GM12878 (cell line): ENCODE results near the gene SEC11C. TPM values are rescaled to one million over a fixed set of nuclear protein-coding genes. Genes with fewer than 3 reads are reported as not detected.

ENCODE experiments used
- ATAC-seq: fragments of 200-7000 bp; cut with Tn5 transposase; 3 replicates; pipeline ENCODE4 v1.9.1; 2020; ENCODE audit warnings: mild to moderate bottlenecking, moderate library complexity
- BruUV-seq: library from RNA; stranded (reverse); fragments of 400-500 nt; replicated peaks from 2 replicates; lab custom pipeline; 2021; lab: Mats Ljungman, UMichigan
- CTCF ChIA-PET: fragments of 300-600 bp; sonication (Branson Sonifier 250); formaldehyde crosslinking; extraction: SDS; loops from one replicate; lab custom pipeline; 2021; ENCODE audit warnings: inconsistent platforms; lab: Yijun Ruan, JAX
- POLR2A ChIA-PET: fragments of 350-600 bp; formaldehyde crosslinking; extraction: SDS; loops from one replicate; lab custom pipeline; 2021; ENCODE audit warnings: inconsistent platforms; lab: Charles Lee
- RAD21 ChIA-PET: fragments of 300-600 bp; sonication (Branson Sonifier 250); formaldehyde crosslinking; loops from one replicate; lab custom pipeline; 2023; ENCODE audit warnings: antibody characterized with exemption; ENCODE audit not compliant: unreplicated experiment; lab: Charles Lee
- SMC1A ChIA-PET: fragments of 300-600 bp; sonication (Branson Sonifier 250); formaldehyde crosslinking; loops from one replicate; lab custom pipeline; 2023; ENCODE audit not compliant: unreplicated experiment, uncharacterized antibody; lab: Charles Lee
- DNase-seq: peaks from one replicate; pipeline ENCODE4 v3.0.0-alpha.2; 2011; ENCODE audit warnings: low read depth, low spot score
- FAIRE-seq: peaks from 3 replicates; lab custom pipeline; 2011; peaks lifted over from hg19 to GRCh38; lab: Jason Lieb, UNC
- H2AFZ ChIP-seq: 2 replicates; pipeline ENCODE4 v1.6.0; 2011; ENCODE audit warnings: low read depth, low read length, control low read depth; ENCODE audit not compliant: control insufficient read depth
- H3K27ac ChIP-seq: 2 replicates; pipeline ENCODE4 v1.5.1; 2011; ENCODE audit warnings: control low read depth; ENCODE audit not compliant: control insufficient read depth, insufficient read depth
- H3K27me3 ChIP-seq, 2 experiments: replicated peaks in 1 of 2; 2 replicates each; pipeline versions ENCODE4 v1.6.0 to v1.6.1; 2011; ENCODE audit warnings: low read length in 1 of 2; ENCODE audit not compliant: control insufficient read depth in 2 of 2, insufficient read depth in 2 of 2
- H3K36me3 ChIP-seq, 2 experiments: 2 replicates each; pipeline ENCODE4 v1.5.1; 2011; ENCODE audit warnings: low read length in 1 of 2; ENCODE audit not compliant: control insufficient read depth in 2 of 2, insufficient read depth in 2 of 2
- H3K4me1 ChIP-seq: 2 replicates; pipeline ENCODE4 v1.6.1; 2011; ENCODE audit warnings: mild to moderate bottlenecking, low read length, moderate library complexity, mixed read lengths; ENCODE audit not compliant: control insufficient read depth, insufficient read depth
- H3K4me2 ChIP-seq: 2 replicates; pipeline ENCODE4 v1.6.0; 2011; ENCODE audit warnings: control low read depth; ENCODE audit not compliant: control insufficient read depth, insufficient read depth
- H3K4me3 ChIP-seq: fragments of 200-600 bp; sonication (generic); 2 replicates; pipeline ENCODE4 v1.5.1; 2016
- H3K79me2 ChIP-seq: 2 replicates; pipeline ENCODE4 v1.6.0; 2011; ENCODE audit warnings: low read length; ENCODE audit not compliant: control insufficient read depth, insufficient read depth
- H3K9ac ChIP-seq: 2 replicates; pipeline ENCODE4 v1.8.0; 2011; ENCODE audit warnings: low read length, control low read depth, mixed read lengths; ENCODE audit not compliant: control insufficient read depth, insufficient read depth
- H3K9me3 ChIP-seq: replicated peaks from 3 replicates; pipeline ENCODE4 v1.5.1; 2011; ENCODE audit warnings: mild to moderate bottlenecking, low read length; ENCODE audit not compliant: control insufficient read depth, insufficient read depth
- H4K20me1 ChIP-seq: 2 replicates; pipeline ENCODE4 v1.6.0; 2011; ENCODE audit not compliant: control insufficient read depth, insufficient read depth
- EED ChIP-seq: sonication (generic); IDR thresholded peaks from 2 replicates; pipeline ENCODE4 v1.6.1; 2016; ENCODE audit warnings: antibody characterized with exemption, low read depth
- ETV6 ChIP-seq, 2 experiments: fragments of 450-650 bp in 1 of 2; IDR thresholded peaks in 1 of 2; conservative IDR thresholded peaks in 1 of 2; 2 replicates each; pipeline ENCODE4 v1.6.1; 2014; ENCODE audit warnings: antibody characterized with exemption in 1 of 2, borderline replicate concordance in 1 of 2, low read depth in 1 of 2, mild to moderate bottlenecking in 1 of 2, moderate library complexity in 1 of 2
- FOS ChIP-seq: IDR thresholded peaks from 3 replicates; pipeline ENCODE4 v1.6.1; 2011; ENCODE audit warnings: borderline replicate concordance; ENCODE audit not compliant: insufficient read length; ENCODE audit errors: extremely low read depth
- IKZF2 ChIP-seq, 2 experiments: fragments of 450-650 bp; IDR thresholded peaks; 2 replicates each; pipeline ENCODE4 v1.6.1; 2017; ENCODE audit warnings: mild to moderate bottlenecking in 2 of 2, moderate library complexity in 2 of 2
- MXI1 ChIP-seq: fragments of 150-350 bp; IDR thresholded peaks from 2 replicates; pipeline ENCODE4 v1.6.1; 2011; ENCODE audit warnings: low read depth, mild to moderate bottlenecking, inconsistent platforms, low read length, improper control_type of control experiment
- NFXL1 ChIP-seq: fragments of 450-650 bp; IDR thresholded peaks from 2 replicates; pipeline ENCODE4 v1.6.1; 2017; ENCODE audit warnings: antibody characterized with exemption, mild to moderate bottlenecking, borderline replicate concordance
- NR2F1 ChIP-seq: fragments of 450-650 bp; conservative IDR thresholded peaks from 2 replicates; pipeline ENCODE4 v1.6.1; 2017; ENCODE audit warnings: mild to moderate bottlenecking
- RB1 ChIP-seq: fragments of 450-650 bp; formaldehyde crosslinking; IDR thresholded peaks from 2 replicates; pipeline ENCODE4 v1.6.1; 2017; ENCODE audit warnings: mild to moderate bottlenecking, borderline replicate concordance
- RFX5 ChIP-seq: IDR thresholded peaks from 2 replicates; pipeline ENCODE4 v1.6.1; 2011; ENCODE audit warnings: low read depth, low read length, improper control_type of control experiment
- SMAD5 ChIP-seq: IDR thresholded peaks from 2 replicates; pipeline ENCODE4 v1.6.1; 2016; ENCODE audit warnings: antibody characterized with exemption, low read depth
- TBL1XR1 ChIP-seq: IDR thresholded peaks from 2 replicates; pipeline ENCODE4 v1.6.1; 2012; ENCODE audit warnings: low read depth, low read length, improper control_type of control experiment
- WGBS: methylation state at CpG from one replicate; pipeline ENCODE4 v1.1.6; 2016; ENCODE audit warnings: low lambda C conversion rate; ENCODE audit not compliant: insufficient replicate concordance, insufficient coverage; ENCODE audit errors: missing lambda C conversion rate; 5-methylcytosine and 5-hydroxymethylcytosine counted together
- in situ Hi-C: fragments of 300-500 bp; cut with MboI; formaldehyde crosslinking; loops from 9 replicates; pipeline ENCODE4 v1.14.3; 2018; ENCODE audit warnings: mixed read lengths
- intact Hi-C: fragments of 100-400 bp; cut with micrococcal nuclease; formaldehyde crosslinking; loops from one replicate; pipeline ENCODE4 v1.14.2; 2022; ENCODE audit not compliant: unreplicated experiment
- polyA plus RNA-seq, 11 experiments: library from polyadenylated mRNA; depleted of rRNA in 4 of 11; unstranded in 6 of 11; stranded (reverse) in 5 of 11; fragments of >200 nt; fragmentation: Nextera tagmentation in 4 of 11; fragmentation: Illumina TruSeq in 1 of 11; extraction: Ambion mirVana in 4 of 11; extraction: Trizol in 1 of 11; gene quantifications; 1 replicate in 1 of 11; 2 replicates in 10 of 11; pipeline versions ENCODE4 v1.2.1 to v1.2.3, GENCODE V29; 2011 to 2016; ENCODE audit warnings: inconsistent platforms in 2 of 11, missing spikeins in 2 of 11, low read depth in 1 of 11
- total RNA-seq, 4 experiments: library from RNA; depleted of rRNA in 3 of 4; stranded (reverse); fragments of >200 nt in 3 of 4; fragmentation: Illumina TruSeq in 1 of 4; extraction: Trizol in 1 of 4; gene quantifications; 2 replicates each; pipeline versions ENCODE4 v1.2.1 to v1.2.3, GENCODE V29; 2013 to 2021
- TF ChIP-seq, protein P1 (sequence below): fragments of 450-650 bp; IDR thresholded peaks from 2 replicates; pipeline ENCODE4 v1.6.1; 2017; ENCODE audit warnings: borderline replicate concordance
- TF ChIP-seq, protein P2 (sequence below): IDR thresholded peaks from 2 replicates; pipeline ENCODE4 v1.6.1; 2012; ENCODE audit warnings: mild to moderate bottlenecking, low read depth, low read length
- TF ChIP-seq, protein P3 (sequence below): fragments of 450-650 bp; IDR thresholded peaks from 2 replicates; pipeline ENCODE4 v1.6.1; 2016; ENCODE audit warnings: mild to moderate bottlenecking
- TF ChIP-seq, protein P4 (sequence below): fragments of 450-650 bp; IDR thresholded peaks from 2 replicates; pipeline ENCODE4 v1.6.1; 2017; ENCODE audit warnings: low read depth, mild to moderate bottlenecking, moderate library complexity

SEC11C gene
- total and polyA plus RNA-seq, 10 of the 15 experiments (the other 5 are each of a cell fraction or from before 2014, with no cell fraction given), result 124 to 649 (median 211) TPM

DNA sequence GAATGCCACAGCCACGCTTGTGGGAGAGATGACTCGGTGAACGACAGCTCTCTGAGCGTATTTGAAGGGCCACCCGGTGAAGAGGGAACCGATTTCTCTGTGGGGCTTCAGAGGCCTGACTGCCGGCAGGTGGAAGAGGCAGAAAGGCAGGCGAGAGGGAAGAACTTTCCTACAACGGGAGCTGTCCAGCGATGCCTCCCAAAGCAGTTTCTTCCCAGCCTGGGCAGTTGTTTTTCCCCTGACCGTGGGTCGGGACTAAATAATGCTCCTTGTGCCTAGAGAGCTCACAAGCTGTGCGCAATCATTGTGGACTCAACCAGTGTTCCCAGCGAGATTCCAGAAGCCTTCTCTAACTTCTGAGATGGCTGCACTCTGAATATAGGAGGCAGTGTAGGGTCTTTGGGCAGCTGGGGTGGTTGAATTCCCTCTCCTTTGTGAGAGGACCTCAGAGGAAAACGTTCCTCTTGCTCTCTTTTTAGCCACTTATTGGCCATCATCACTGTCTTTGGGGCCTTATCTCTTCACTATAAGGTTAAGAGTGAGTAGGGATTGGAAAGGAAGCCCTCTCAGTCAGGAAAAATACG is 710 bp downstream of the SEC11C start:
- RAD21 ChIA-PET, result interaction anchor here (1.1 to 3.2 kb wide), 4 partner anchors 9 to 468 kb away, joined by 3 to 8 read pairs (median 6); no protein-coding TSS in a partner anchor
- in situ Hi-C loops (no loop called here), intact Hi-C loops (loop anchor here (5.0 to 10.0 kb wide), 3 partner anchors 168 to 694 kb away; no protein-coding TSS in a partner anchor)
- Histone ChIP-seq H3K4me3 (peak overlapping the region; percentile 93), H3K27me3 (no peaks in the 10 kb centered on the region), H3K9me3 (no peaks in the 10 kb centered on the region), H4K20me1 (no peaks in the 10 kb centered on the region), H3K9ac (peak overlapping the region; percentile 97), H3K4me2 (peak overlapping the region; percentile 81), H3K79me2 (peaks cover 59% of the 10 kb centered on the region), H3K27ac (peak overlapping the region; percentile 98), H3K36me3 (no peaks in the 10 kb centered on the region), H3K4me1 (peaks cover 8% of the 10 kb centered on the region), H2AFZ (peak overlapping the region; percentile 97)
- POLR2A ChIA-PET, result interaction anchor here (1.4 kb wide), 1 partner anchor 89 kb away, joined by 4 read pairs; no protein-coding TSS in a partner anchor
- SMC1A ChIA-PET, result interaction anchor here (1.1 to 1.9 kb wide), 8 partner anchors 9 to 601 kb away, joined by 3 to 8 read pairs (median 4); no protein-coding TSS in a partner anchor
- BruUV-seq, result no TSS peak
- CTCF ChIA-PET, result interaction anchor here (0.8 to 4.8 kb wide), 3 partner anchors 55 to 108 kb away, joined by 4 to 22 read pairs (median 4); no protein-coding TSS in a partner anchor
- FAIRE-seq (no peak), DNase-seq (no peak), ATAC-seq (peak; percentile 2)
- WGBS, result under 1% methylated on average over 16 of the region's 16 CpGs
- TF ChIP-seq ETV6 (conservative IDR thresholded peaks at IDR 0.05 in 1 of 2, IDR thresholded peaks at IDR 0.05 in 1 of 2; ENCODE audit: borderline replicate concordance in 1 of 2, low read depth in 1 of 2) (no peak), NR2F1 (no peak), SMAD5 (no peak), IKZF2 (IDR thresholded peaks at IDR 0.05) (peak; percentile 43 to 66; a peak in 2 of 4 replicates), NFXL1 (no peak), RFX5 (no peak), TBL1XR1 (no peak), FOS (no peak), MXI1 (0 out of 2 replicates have a peak, but pooled peaks have one; percentile 9), EED (0 out of 2 replicates have a peak, but pooled peaks have one; percentile 8), RB1 (no peak)
- TF ChIP-seq, protein P1, sequence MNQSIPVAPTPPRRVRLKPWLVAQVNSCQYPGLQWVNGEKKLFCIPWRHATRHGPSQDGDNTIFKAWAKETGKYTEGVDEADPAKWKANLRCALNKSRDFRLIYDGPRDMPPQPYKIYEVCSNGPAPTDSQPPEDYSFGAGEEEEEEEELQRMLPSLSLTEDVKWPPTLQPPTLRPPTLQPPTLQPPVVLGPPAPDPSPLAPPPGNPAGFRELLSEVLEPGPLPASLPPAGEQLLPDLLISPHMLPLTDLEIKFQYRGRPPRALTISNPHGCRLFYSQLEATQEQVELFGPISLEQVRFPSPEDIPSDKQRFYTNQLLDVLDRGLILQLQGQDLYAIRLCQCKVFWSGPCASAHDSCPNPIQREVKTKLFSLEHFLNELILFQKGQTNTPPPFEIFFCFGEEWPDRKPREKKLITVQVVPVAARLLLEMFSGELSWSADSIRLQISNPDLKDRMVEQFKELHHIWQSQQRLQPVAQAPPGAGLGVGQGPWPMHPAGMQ, result no peak
- TF ChIP-seq, protein P2, sequence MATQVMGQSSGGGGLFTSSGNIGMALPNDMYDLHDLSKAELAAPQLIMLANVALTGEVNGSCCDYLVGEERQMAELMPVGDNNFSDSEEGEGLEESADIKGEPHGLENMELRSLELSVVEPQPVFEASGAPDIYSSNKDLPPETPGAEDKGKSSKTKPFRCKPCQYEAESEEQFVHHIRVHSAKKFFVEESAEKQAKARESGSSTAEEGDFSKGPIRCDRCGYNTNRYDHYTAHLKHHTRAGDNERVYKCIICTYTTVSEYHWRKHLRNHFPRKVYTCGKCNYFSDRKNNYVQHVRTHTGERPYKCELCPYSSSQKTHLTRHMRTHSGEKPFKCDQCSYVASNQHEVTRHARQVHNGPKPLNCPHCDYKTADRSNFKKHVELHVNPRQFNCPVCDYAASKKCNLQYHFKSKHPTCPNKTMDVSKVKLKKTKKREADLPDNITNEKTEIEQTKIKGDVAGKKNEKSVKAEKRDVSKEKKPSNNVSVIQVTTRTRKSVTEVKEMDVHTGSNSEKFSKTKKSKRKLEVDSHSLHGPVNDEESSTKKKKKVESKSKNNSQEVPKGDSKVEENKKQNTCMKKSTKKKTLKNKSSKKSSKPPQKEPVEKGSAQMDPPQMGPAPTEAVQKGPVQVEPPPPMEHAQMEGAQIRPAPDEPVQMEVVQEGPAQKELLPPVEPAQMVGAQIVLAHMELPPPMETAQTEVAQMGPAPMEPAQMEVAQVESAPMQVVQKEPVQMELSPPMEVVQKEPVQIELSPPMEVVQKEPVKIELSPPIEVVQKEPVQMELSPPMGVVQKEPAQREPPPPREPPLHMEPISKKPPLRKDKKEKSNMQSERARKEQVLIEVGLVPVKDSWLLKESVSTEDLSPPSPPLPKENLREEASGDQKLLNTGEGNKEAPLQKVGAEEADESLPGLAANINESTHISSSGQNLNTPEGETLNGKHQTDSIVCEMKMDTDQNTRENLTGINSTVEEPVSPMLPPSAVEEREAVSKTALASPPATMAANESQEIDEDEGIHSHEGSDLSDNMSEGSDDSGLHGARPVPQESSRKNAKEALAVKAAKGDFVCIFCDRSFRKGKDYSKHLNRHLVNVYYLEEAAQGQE, result peak; percentile 79
- TF ChIP-seq, protein P3, sequence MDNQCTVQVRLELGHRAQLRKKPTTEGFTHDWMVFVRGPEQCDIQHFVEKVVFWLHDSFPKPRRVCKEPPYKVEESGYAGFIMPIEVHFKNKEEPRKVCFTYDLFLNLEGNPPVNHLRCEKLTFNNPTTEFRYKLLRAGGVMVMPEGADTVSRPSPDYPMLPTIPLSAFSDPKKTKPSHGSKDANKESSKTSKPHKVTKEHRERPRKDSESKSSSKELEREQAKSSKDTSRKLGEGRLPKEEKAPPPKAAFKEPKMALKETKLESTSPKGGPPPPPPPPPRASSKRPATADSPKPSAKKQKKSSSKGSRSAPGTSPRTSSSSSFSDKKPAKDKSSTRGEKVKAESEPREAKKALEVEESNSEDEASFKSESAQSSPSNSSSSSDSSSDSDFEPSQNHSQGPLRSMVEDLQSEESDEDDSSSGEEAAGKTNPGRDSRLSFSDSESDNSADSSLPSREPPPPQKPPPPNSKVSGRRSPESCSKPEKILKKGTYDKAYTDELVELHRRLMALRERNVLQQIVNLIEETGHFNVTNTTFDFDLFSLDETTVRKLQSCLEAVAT, result 0 out of 2 replicates have a peak, but pooled peaks have one; percentile 32
- TF ChIP-seq, protein P4, sequence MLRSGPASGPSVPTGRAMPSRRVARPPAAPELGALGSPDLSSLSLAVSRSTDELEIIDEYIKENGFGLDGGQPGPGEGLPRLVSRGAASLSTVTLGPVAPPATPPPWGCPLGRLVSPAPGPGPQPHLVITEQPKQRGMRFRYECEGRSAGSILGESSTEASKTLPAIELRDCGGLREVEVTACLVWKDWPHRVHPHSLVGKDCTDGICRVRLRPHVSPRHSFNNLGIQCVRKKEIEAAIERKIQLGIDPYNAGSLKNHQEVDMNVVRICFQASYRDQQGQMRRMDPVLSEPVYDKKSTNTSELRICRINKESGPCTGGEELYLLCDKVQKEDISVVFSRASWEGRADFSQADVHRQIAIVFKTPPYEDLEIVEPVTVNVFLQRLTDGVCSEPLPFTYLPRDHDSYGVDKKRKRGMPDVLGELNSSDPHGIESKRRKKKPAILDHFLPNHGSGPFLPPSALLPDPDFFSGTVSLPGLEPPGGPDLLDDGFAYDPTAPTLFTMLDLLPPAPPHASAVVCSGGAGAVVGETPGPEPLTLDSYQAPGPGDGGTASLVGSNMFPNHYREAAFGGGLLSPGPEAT, result 0 out of 2 replicates have a peak, but pooled peaks have one; percentile 4
